H1 (cell line): ENCODE measurements around the gene DIP2C. TPM values are rescaled to one million over a fixed set of nuclear protein-coding genes. Genes with fewer than 3 reads are reported as not detected.

ENCODE experiments used
- CTCF ChIA-PET: fragments of 300-600 bp; sonication (Branson Sonifier 250); formaldehyde crosslinking; loops from one replicate; lab custom pipeline; 2021; ENCODE audit not compliant: partially characterized antibody; lab: Charles Lee
- POLR2A ChIA-PET: fragments of 300-600 bp; sonication (Branson Sonifier 250); formaldehyde crosslinking; loops from one replicate; lab custom pipeline; 2021; ENCODE audit warnings: inconsistent platforms; ENCODE audit not compliant: partially characterized antibody; lab: Charles Lee
- DNase-seq, 2 experiments: peaks; one replicate each; pipeline versions ENCODE4 v3.0.0 to v3.0.0-alpha.2; 2010 to 2022; ENCODE audit warnings: low spot score in 2 of 2, low read depth in 1 of 2, mixed read lengths in 1 of 2
- FAIRE-seq: peaks from 2 replicates; lab custom pipeline; 2011; peaks lifted over from hg19 to GRCh38; lab: Jason Lieb, UNC
- H2AFZ ChIP-seq: 2 replicates; pipeline ENCODE4 v1.8.1; 2012; ENCODE audit warnings: low read length, inconsistent platforms
- H2AK5ac ChIP-seq: 2 replicates; pipeline ENCODE4 v1.6.1; 2013; ENCODE audit warnings: low read depth, low read length
- H2BK120ac ChIP-seq: replicated peaks from 2 replicates; pipeline ENCODE3; 2013; ENCODE audit warnings: low read depth, low read length, inconsistent platforms
- H2BK12ac ChIP-seq: 2 replicates; pipeline ENCODE4 v1.6.1; 2013; ENCODE audit warnings: low read depth, low read length
- H2BK15ac ChIP-seq: 2 replicates; pipeline ENCODE4 v1.6.1; 2013; ENCODE audit warnings: low read length
- H2BK20ac ChIP-seq: 2 replicates; pipeline ENCODE4 v1.6.1; 2013; ENCODE audit warnings: low read length
- H2BK5ac ChIP-seq: 2 replicates; pipeline ENCODE4 v1.6.1; 2013; ENCODE audit warnings: low read depth, low read length
- H3K14ac ChIP-seq: 2 replicates; pipeline ENCODE4 v1.6.1; 2013; ENCODE audit warnings: inconsistent platforms; ENCODE audit not compliant: insufficient read length
- H3K18ac ChIP-seq: 2 replicates; pipeline ENCODE4 v1.6.1; 2013; ENCODE audit warnings: low read length; ENCODE audit errors: extremely low read depth
- H3K23ac ChIP-seq: 2 replicates; pipeline ENCODE4 v1.6.1; 2013; ENCODE audit warnings: inconsistent platforms; ENCODE audit not compliant: insufficient read length
- H3K23me2 ChIP-seq: 2 replicates; pipeline ENCODE4 v1.6.1; 2013; ENCODE audit warnings: low read depth, low read length
- H3K27ac ChIP-seq: 2 replicates; pipeline ENCODE4 v1.6.1; 2011; ENCODE audit warnings: low read depth, low read length, inconsistent platforms
- H3K27me3 ChIP-seq, 4 experiments: replicated peaks in 1 of 4; 1 replicate in 1 of 4; 2 replicates in 3 of 4; pipeline versions ENCODE4 v1.6.1 to v1.8.1; 2011 to 2013; ENCODE audit warnings: low read length in 3 of 4, mild to moderate bottlenecking in 3 of 4, inconsistent platforms in 2 of 4, mixed read lengths in 2 of 4, moderate library complexity in 1 of 4; ENCODE audit not compliant: control insufficient read depth in 3 of 4, insufficient read depth in 3 of 4; ENCODE audit errors: extremely low read depth in 1 of 4
- H3K36me3 ChIP-seq, 4 experiments: 2 replicates each; pipeline versions ENCODE4 v1.6.1 to v1.8.1; 2011 to 2013; ENCODE audit warnings: mild to moderate bottlenecking in 4 of 4, low read length in 3 of 4, moderate library complexity in 2 of 4, control low read depth in 1 of 4, inconsistent platforms in 1 of 4; ENCODE audit not compliant: insufficient read depth in 4 of 4, control insufficient read depth in 2 of 4
- H3K4ac ChIP-seq: replicated peaks from 2 replicates; pipeline ENCODE3; 2013; ENCODE audit warnings: low read length, low read depth, mixed read lengths, inconsistent platforms; ENCODE audit not compliant: insufficient read length
- H3K4me1 ChIP-seq, 4 experiments: replicated peaks in 1 of 4; 1 replicate in 1 of 4; 2 replicates in 3 of 4; pipeline versions ENCODE4 v1.6.1 to v1.8.1; 2011 to 2013; ENCODE audit warnings: low read length in 3 of 4, inconsistent platforms in 2 of 4, mixed read lengths in 1 of 4; ENCODE audit not compliant: insufficient read depth in 4 of 4, control insufficient read depth in 3 of 4
- H3K4me2 ChIP-seq, 2 experiments: 2 replicates each; pipeline versions ENCODE4 v1.6.1 to v1.8.1; 2011 to 2013; ENCODE audit warnings: low read depth in 2 of 2, low read length in 2 of 2, control low read depth in 1 of 2, inconsistent platforms in 1 of 2, mild to moderate bottlenecking in 1 of 2; ENCODE audit not compliant: insufficient read depth in 1 of 2
- H3K4me3 ChIP-seq, 4 experiments: fragments of 200-600, 300-600 bp in 1 of 4; sonication (generic), shearing (Covaris generic), sonication (Bioruptor Twin) in 1 of 4; 2 replicates each; pipeline versions ENCODE4 v1.5.1 to v1.8.1; 2011 to 2016; ENCODE audit warnings: low read length in 4 of 4, low read depth in 3 of 4, control low read depth in 2 of 4, inconsistent platforms in 2 of 4, mild to moderate bottlenecking in 2 of 4, mixed read lengths in 1 of 4, moderate library complexity in 1 of 4; ENCODE audit not compliant: insufficient read depth in 2 of 4; ENCODE audit errors: extremely low read depth in 1 of 4
- H3K56ac ChIP-seq: replicated peaks from 2 replicates; pipeline ENCODE3; 2013; ENCODE audit warnings: low read depth, mild to moderate bottlenecking, mixed read lengths, low read length, inconsistent platforms; ENCODE audit not compliant: insufficient read length
- H3K79me1 ChIP-seq: 2 replicates; pipeline ENCODE4 v1.6.1; 2013; ENCODE audit warnings: low read depth, low read length, control low read depth
- H3K79me2 ChIP-seq, 2 experiments: 2 replicates each; pipeline versions ENCODE4 v1.6.1 to v1.8.1; 2012 to 2013; ENCODE audit warnings: low read length in 2 of 2, mild to moderate bottlenecking in 2 of 2, inconsistent platforms in 1 of 2; ENCODE audit not compliant: insufficient read depth in 2 of 2, control insufficient read depth in 1 of 2
- H3K9ac ChIP-seq, 4 experiments: replicated peaks in 1 of 4; 1 replicate in 1 of 4; 2 replicates in 3 of 4; pipeline versions ENCODE4 v1.6.1 to v1.8.1; 2011 to 2013; ENCODE audit warnings: low read depth in 3 of 4, low read length in 3 of 4, control low read depth in 2 of 4, mild to moderate bottlenecking in 2 of 4, moderate library complexity in 2 of 4, inconsistent platforms in 1 of 4; ENCODE audit errors: extremely low read depth in 1 of 4
- H3K9me3 ChIP-seq, 2 experiments: 2 replicates each; pipeline versions ENCODE4 v1.6.1 to v1.8.1; 2012 to 2013; ENCODE audit warnings: mild to moderate bottlenecking in 2 of 2, moderate library complexity in 2 of 2, control low read depth in 1 of 2, inconsistent platforms in 1 of 2, low read depth in 1 of 2, low read length in 1 of 2, mixed read lengths in 1 of 2; ENCODE audit not compliant: insufficient read depth in 2 of 2
- H4K20me1 ChIP-seq, 2 experiments: replicated peaks in 1 of 2; 2 replicates each; pipeline versions ENCODE3 to v1.8.1; 2011 to 2013; ENCODE audit warnings: inconsistent platforms in 2 of 2, low read length in 2 of 2, mild to moderate bottlenecking in 1 of 2; ENCODE audit not compliant: insufficient read depth in 2 of 2, control insufficient read depth in 1 of 2
- H4K5ac ChIP-seq: 2 replicates; pipeline ENCODE4 v1.6.1; 2013; ENCODE audit warnings: low read length, low read depth, mixed read lengths, inconsistent platforms; ENCODE audit not compliant: insufficient read length
- H4K8ac ChIP-seq: 2 replicates; pipeline ENCODE4 v1.8.0; 2013; ENCODE audit warnings: mild to moderate bottlenecking, moderate library complexity, low read length, inconsistent platforms; ENCODE audit not compliant: insufficient read depth; ENCODE audit errors: extremely low read depth
- H4K91ac ChIP-seq: replicated peaks from 2 replicates; pipeline ENCODE3; 2013; ENCODE audit warnings: low read length, mixed read lengths, inconsistent platforms; ENCODE audit not compliant: insufficient read length
- BRCA1 ChIP-seq: IDR thresholded peaks from 2 replicates; pipeline ENCODE4 v1.6.1; 2012; ENCODE audit warnings: low read depth, low read length, improper control_type of control experiment
- CEBPB ChIP-seq: IDR thresholded peaks from 2 replicates; pipeline ENCODE4 v1.6.1; 2012; ENCODE audit warnings: low read depth, low read length
- GABPA ChIP-seq: IDR thresholded peaks from 2 replicates; pipeline ENCODE4 v1.6.1; 2011; ENCODE audit warnings: mild to moderate bottlenecking, low read length, moderate library complexity, borderline replicate concordance; ENCODE audit not compliant: insufficient read depth
- KDM5A ChIP-seq: fragments of 200-600 bp; IDR thresholded peaks from 2 replicates; pipeline ENCODE4 v1.7.1; 2012; ENCODE audit warnings: mild to moderate bottlenecking, low read length, inconsistent platforms, mixed read lengths
- PHF8 ChIP-seq: fragments of 200-600 bp; sonication (generic); conservative IDR thresholded peaks from 2 replicates; pipeline ENCODE4 v1.7.1; 2012; ENCODE audit warnings: low read depth, mild to moderate bottlenecking, inconsistent platforms, low read length, moderate library complexity
- RAD21 ChIP-seq, 2 experiments: IDR thresholded peaks in 1 of 2; conservative IDR thresholded peaks in 1 of 2; 2 replicates each; pipeline ENCODE4 v1.6.1; 2011; ENCODE audit warnings: low read depth in 2 of 2, low read length in 2 of 2, improper control_type of control experiment in 1 of 2, inconsistent platforms in 1 of 2, mild to moderate bottlenecking in 1 of 2, moderate library complexity in 1 of 2
- RBBP5 ChIP-seq: IDR thresholded peaks from 2 replicates; pipeline ENCODE4 v1.7.1; 2012; ENCODE audit warnings: low read depth, mild to moderate bottlenecking, inconsistent platforms, low read length, moderate library complexity, borderline replicate concordance
- TAF7 ChIP-seq: optimal IDR thresholded peaks from 2 replicates; pipeline ENCODE3; 2011; ENCODE audit warnings: low read depth, mild to moderate bottlenecking, inconsistent platforms, low read length, moderate library complexity, borderline replicate concordance
- WGBS, 2 experiments: shearing (Covaris generic) in 1 of 2; methylation state at CpG; one replicate each; pipeline versions ENCODE4 v1.1.6 to v1.1.7; 2013 to 2015; ENCODE audit warnings: low lambda C conversion rate in 2 of 2, mixed read lengths in 2 of 2, inconsistent platforms in 1 of 2, low coverage in 1 of 2, missing lambda C conversion rate in 1 of 2; ENCODE audit not compliant: insufficient replicate concordance in 2 of 2, insufficient coverage in 1 of 2, insufficient read length in 1 of 2; ENCODE audit errors: extremely low coverage in 1 of 2, missing lambda C conversion rate in 1 of 2; 5-methylcytosine and 5-hydroxymethylcytosine counted together
- polyA plus RNA-seq, 7 experiments: library from polyadenylated mRNA; depleted of rRNA in 3 of 7; stranded (reverse) in 5 of 7; unstranded in 2 of 7; fragments of >200 nt in 5 of 7; fragments of 200-250 nt in 2 of 7; gene quantifications; 1 replicate in 5 of 7; 2 replicates in 1 of 7; 4 replicates in 1 of 7; pipeline versions ENCODE4 v1.2.1 to v1.2.3, GENCODE V29; 2011 to 2013; ENCODE audit warnings: missing spikeins in 2 of 7, mixed read lengths in 2 of 7
- total RNA-seq: library from RNA; stranded (reverse); fragmentation: NEBNext Ultra II Directional; extraction: Animal tissue kit (Norgen Biotek cat#: 25700); gene quantifications from 2 replicates; pipeline ENCODE4 v1.2.1, GENCODE V29; 2021
- TF ChIP-seq, protein P1 (sequence below): IDR thresholded peaks from 2 replicates; pipeline ENCODE4 v1.6.1; 2011; ENCODE audit warnings: low read length, improper control_type of control experiment
- TF ChIP-seq, protein P2 (sequence below): IDR thresholded peaks from 2 replicates; pipeline ENCODE4 v1.6.1; 2012; ENCODE audit warnings: low read length, inconsistent platforms

DIP2C gene
- total and polyA plus RNA-seq, 2 of the 8 experiments (the other 6 are each of a cell fraction or from before 2014, with no cell fraction given): 3.8 to 9.3 TPM

DNA sequence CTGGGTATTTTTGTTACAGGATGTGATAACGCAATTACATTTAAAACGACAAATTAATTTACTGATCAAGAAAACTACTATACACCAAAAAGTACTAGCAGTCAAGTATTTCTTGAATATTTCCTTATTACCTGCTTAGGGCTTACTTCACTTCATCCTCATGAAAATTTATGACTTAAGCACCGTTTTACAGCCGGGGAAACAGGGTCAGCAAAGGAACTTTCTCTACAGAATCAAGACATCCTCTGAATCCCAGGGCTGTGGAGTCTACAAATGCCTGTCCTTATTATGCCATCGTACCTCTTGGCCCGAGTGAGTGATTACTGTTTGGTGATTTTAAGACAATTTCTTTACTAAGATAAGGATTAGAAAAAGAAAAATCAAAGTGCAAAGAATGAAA lies 305.9 kb downstream of the DIP2C start:
- Histone ChIP-seq H4K8ac (no peak overlapping the region), H2BK12ac (no peak overlapping the region), H3K14ac (no peak overlapping the region), H3K79me1 (no peaks in the 10 kb centered on the region), H3K23me2 (no peaks in the 10 kb centered on the region), H3K79me2 (peaks cover 0 to under 1% of the 10 kb centered on the region in 2 experiments; a peak in 1 of 4 replicates), H3K27me3 (no peaks in the 10 kb centered on the region), H3K4me2 (no peak overlapping the region), H3K4ac (no peak overlapping the region), H2BK5ac (no peak overlapping the region), H4K91ac (no peak overlapping the region), H2AK5ac (no peak overlapping the region), H3K4me1 (no peaks in the 10 kb centered on the region), H4K20me1 (peaks cover 0 to 2% of the 10 kb centered on the region in 2 experiments), H4K5ac (no peak overlapping the region), H3K36me3 (no peaks in the 10 kb centered on the region; a peak in 1 of 8 replicates), H2BK120ac (no peak overlapping the region), H3K9ac (no peak overlapping the region), H2AFZ (no peak overlapping the region), H3K4me3 (no peak overlapping the region), H3K23ac (no peak overlapping the region), H3K18ac (no peak overlapping the region), H2BK15ac (no peak overlapping the region), H2BK20ac (no peak overlapping the region), H3K27ac (no peak overlapping the region), H3K9me3 (peaks cover 0 to 1% of the 10 kb centered on the region in 2 experiments; a peak in 1 of 4 replicates), H3K56ac (no peak overlapping the region)
- POLR2A ChIA-PET: no interaction called here
- 91% methylated on average over 6 of the region's 6 CpGs; no CpG with 5 or more reads in 1 of the 2 experiments for WGBS, 2 experiments
- CTCF ChIA-PET: no interaction called here
- FAIRE-seq (no peak), DNase-seq (no peak)
- TF ChIP-seq, protein P1, sequence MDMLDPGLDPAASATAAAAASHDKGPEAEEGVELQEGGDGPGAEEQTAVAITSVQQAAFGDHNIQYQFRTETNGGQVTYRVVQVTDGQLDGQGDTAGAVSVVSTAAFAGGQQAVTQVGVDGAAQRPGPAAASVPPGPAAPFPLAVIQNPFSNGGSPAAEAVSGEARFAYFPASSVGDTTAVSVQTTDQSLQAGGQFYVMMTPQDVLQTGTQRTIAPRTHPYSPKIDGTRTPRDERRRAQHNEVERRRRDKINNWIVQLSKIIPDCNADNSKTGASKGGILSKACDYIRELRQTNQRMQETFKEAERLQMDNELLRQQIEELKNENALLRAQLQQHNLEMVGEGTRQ: no peak
- TF ChIP-seq RBBP5: no peak
- no peak for TF ChIP-seq PHF8
- no peak for TF ChIP-seq TAF7
- no peak for TF ChIP-seq RAD21 (IDR thresholded peaks at IDR 0.05 in 1 of 2, conservative IDR thresholded peaks at IDR 0.05 in 1 of 2; ENCODE audit: low read depth in 2 of 2, low read length in 2 of 2)
- TF ChIP-seq, protein P2, sequence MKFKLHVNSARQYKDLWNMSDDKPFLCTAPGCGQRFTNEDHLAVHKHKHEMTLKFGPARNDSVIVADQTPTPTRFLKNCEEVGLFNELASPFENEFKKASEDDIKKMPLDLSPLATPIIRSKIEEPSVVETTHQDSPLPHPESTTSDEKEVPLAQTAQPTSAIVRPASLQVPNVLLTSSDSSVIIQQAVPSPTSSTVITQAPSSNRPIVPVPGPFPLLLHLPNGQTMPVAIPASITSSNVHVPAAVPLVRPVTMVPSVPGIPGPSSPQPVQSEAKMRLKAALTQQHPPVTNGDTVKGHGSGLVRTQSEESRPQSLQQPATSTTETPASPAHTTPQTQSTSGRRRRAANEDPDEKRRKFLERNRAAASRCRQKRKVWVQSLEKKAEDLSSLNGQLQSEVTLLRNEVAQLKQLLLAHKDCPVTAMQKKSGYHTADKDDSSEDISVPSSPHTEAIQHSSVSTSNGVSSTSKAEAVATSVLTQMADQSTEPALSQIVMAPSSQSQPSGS: no peak
- no peak for TF ChIP-seq BRCA1
- TF ChIP-seq CEBPB: no peak
- no peak for TF ChIP-seq KDM5A
- TF ChIP-seq GABPA: no peak
